Right lobe of liver (tissue), 6 donors: ENCODE data around the gene NUDT9. TPM values are rescaled to one million over a fixed set of nuclear protein-coding genes. Genes with fewer than 3 reads are reported as not detected.
A peak's percentile ranks its signal among the peaks of the same experiment; 100 is the strongest.
"Not testable (repeated sequence)": the region's sequence is repeated elsewhere in the genome, so short reads cannot be mapped to it uniquely, and the experiment has no call there.

Experiments used
- ATAC-seq, 4 donors: fragments of 200-7000 bp; cut with Tn5 transposase; one replicate each; pipeline ENCODE4 v1.9.1; 2020; ENCODE audit warnings: mild to moderate bottlenecking in 4 of 4, moderate library complexity in 4 of 4
- DNase-seq, 3 donors: peaks; one replicate each; pipeline ENCODE4 v3.0.0-alpha.2; 2020
- H3K27ac ChIP-seq, 3 donors: fragments of 200-600 bp; one replicate each; pipeline ENCODE4 v1.8.0; 2022
- H3K27me3 ChIP-seq, 2 donors: fragments of 200-600 bp; one replicate each; pipeline ENCODE4 v1.8.0; 2022
- H3K36me3 ChIP-seq, 4 donors: fragments of 200-600 bp; sonication (generic) in 1 of 4; one replicate each; pipeline versions ENCODE4 v1.5.1 to v1.8.0; 2017 to 2022; ENCODE audit warnings: control low read depth in 1 of 4
- H3K4me1 ChIP-seq, 4 donors: fragments of 200-600 bp; sonication (generic) in 1 of 4; one replicate each; pipeline versions ENCODE4 v1.5.1 to v1.8.0; 2017 to 2022; ENCODE audit warnings: control low read depth in 1 of 4
- H3K4me3 ChIP-seq, 3 donors: fragments of 200-600 bp; one replicate each; pipeline ENCODE4 v1.8.0; 2022
- H3K9me3 ChIP-seq, 4 donors: fragments of 200-600 bp; sonication (generic) in 1 of 4; one replicate each; pipeline versions ENCODE4 v1.5.1 to v1.8.0; 2017 to 2022; ENCODE audit warnings: control low read depth in 1 of 4
- POLR2A ChIP-seq: fragments of 450-650 bp; IDR thresholded peaks from one replicate; pipeline ENCODE4 v1.6.1; 2017; ENCODE audit warnings: antibody characterized with exemption, mild to moderate bottlenecking
- WGBS: methylation state at CpG from one replicate; pipeline ENCODE4 v1.1.6; 2018; ENCODE audit warnings: low coverage, low lambda C conversion rate; ENCODE audit not compliant: insufficient coverage; ENCODE audit errors: missing lambda C conversion rate; 5-methylcytosine and 5-hydroxymethylcytosine counted together
- intact Hi-C, 2 donors: fragments of 100-400 bp; cut with DNase I; formaldehyde crosslinking; loops; one replicate each; pipeline versions ENCODE4 v1.11.2 to v1.14.1; 2022
- total RNA-seq, 6 experiments: library from RNA; depleted of rRNA in 2 of 6; stranded (reverse); fragments of >200 nt in 2 of 6; fragmentation: NEBNext Ultra II Directional in 3 of 6; extraction: Animal tissue kit (Norgen Biotek cat#: 25700) in 3 of 6; gene quantifications; one replicate each; pipeline versions ENCODE4 v1.1.0 to v1.2.4, GENCODE V29; 2016 to 2023
- TF ChIP-seq, protein P1 (sequence below), 4 donors: fragments of 200-600 bp in 3 of 4; fragments of 450-650 bp in 1 of 4; IDR thresholded peaks; one replicate each; pipeline versions ENCODE4 v1.5.1 to v1.8.0; 2016 to 2022; ENCODE audit warnings: antibody characterized with exemption in 4 of 4, mild to moderate bottlenecking in 2 of 4
- donor health status: DM: no; HTN: yes; CAD: no.
- donor health status: DM: no; HTN: no; CAD: no.
- donor health status: DM: no; HTN: no; CAD: no.
- donor health status: DM: no; HTN: yes; CAD: no.
- donor health status: DM: no; HTN: yes; CAD: no.

NUDT9 gene
- total RNA-seq, 6 experiments from 2014 or later = 13.3 to 53.5 (median 21.2) TPM

DNA sequence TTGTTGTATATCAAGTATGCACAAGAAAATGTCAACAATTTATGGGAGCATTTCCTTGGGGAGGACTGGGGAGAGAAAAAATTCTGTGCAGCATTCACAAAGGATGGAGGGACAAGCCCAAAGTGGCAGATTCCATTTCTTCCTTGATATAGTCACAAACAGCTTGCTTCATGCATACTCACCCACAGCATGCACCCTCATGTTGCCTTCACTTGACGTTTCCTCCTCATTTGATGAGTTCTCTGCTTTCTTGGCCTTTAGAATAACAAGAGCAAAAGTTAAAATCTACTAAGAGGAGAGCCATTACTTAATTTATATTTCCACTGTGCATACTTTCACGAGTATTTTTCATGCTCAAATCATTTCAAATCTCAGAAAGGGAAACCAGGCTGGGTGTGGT, 69.1 kb downstream of the NUDT9 start:
- no peak for TF ChIP-seq POLR2A
- TF ChIP-seq, protein P1, sequence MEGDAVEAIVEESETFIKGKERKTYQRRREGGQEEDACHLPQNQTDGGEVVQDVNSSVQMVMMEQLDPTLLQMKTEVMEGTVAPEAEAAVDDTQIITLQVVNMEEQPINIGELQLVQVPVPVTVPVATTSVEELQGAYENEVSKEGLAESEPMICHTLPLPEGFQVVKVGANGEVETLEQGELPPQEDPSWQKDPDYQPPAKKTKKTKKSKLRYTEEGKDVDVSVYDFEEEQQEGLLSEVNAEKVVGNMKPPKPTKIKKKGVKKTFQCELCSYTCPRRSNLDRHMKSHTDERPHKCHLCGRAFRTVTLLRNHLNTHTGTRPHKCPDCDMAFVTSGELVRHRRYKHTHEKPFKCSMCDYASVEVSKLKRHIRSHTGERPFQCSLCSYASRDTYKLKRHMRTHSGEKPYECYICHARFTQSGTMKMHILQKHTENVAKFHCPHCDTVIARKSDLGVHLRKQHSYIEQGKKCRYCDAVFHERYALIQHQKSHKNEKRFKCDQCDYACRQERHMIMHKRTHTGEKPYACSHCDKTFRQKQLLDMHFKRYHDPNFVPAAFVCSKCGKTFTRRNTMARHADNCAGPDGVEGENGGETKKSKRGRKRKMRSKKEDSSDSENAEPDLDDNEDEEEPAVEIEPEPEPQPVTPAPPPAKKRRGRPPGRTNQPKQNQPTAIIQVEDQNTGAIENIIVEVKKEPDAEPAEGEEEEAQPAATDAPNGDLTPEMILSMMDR (IDR thresholded peaks at IDR 0.05) = no peak
- H3K36me3 ChIP-seq = no peaks in the 10 kb centered on the region
- H3K27me3 ChIP-seq = no peaks in the 10 kb centered on the region
- no peak for DNase-seq
- peak in 2 of 4 donors; percentile 9 to 25 for ATAC-seq
- peaks cover 0 to 33% (median 8%) of the 10 kb centered on the region in 4 donors for H3K4me1 ChIP-seq
- WGBS = 68% methylated on average over 2 of the region's 2 CpGs
- no peaks in the 10 kb centered on the region for H3K9me3 ChIP-seq
- intact Hi-C loops = no loop called here
- peak overlapping the region in 1 of 3 donors; percentile 69 for H3K27ac ChIP-seq
- H3K4me3 ChIP-seq = no peak overlapping the region

DNA sequence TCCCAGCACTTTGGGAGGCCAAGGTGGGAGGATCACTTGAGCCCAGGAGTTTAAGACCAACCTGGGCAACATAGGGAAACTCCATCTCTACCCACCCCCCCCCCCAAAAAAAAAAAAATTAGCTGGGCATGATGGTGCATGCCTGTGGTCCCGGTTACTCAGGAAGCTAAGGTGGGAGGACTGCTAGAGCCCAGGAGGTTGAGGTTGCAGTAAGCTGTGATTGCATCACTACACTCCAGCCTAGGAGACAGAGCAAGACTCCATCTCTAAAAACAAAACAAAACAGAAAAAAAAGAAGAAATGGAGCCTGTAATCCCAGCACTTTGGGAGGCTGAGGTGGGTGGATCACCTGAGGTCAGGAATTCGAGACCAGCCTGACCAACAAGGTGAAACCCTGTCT, 69.5 kb downstream of the NUDT9 start:
- H3K36me3 ChIP-seq, H3K9me3 ChIP-seq, intact Hi-C loops, DNase-seq, H3K27me3 ChIP-seq, ATAC-seq, H3K4me3 ChIP-seq: not testable (repeated sequence)
- H3K4me1 ChIP-seq = peaks cover 0 to 33% (median 8%) of the 10 kb centered on the region in 4 donors
- 58% methylated on average over 2 of the region's 2 CpGs for WGBS
- H3K27ac ChIP-seq = peak overlapping the region in 2 of 3 donors; percentile 22 to 69

DNA sequence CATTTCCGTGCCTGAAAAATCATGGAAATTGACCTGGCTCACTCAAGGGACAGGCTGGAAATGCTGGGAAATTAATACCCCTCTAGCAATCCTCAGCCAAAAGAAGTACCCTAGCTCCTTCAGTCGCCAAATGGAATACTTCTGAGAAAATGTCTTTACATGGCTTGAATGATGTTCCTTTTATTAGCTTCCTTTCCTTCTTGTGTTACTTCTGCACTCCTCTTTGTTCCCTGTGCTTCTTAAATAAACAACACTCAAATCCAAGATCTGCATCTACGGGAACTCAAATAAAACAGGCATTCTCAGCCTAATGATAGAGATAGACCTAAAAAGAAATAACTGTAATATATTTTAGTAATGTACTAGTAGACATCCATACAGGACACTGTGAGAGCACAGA, 70.7 kb downstream of the NUDT9 start:
- peak overlapping the region in 1 of 3 donors; percentile 69 for H3K27ac ChIP-seq

DNA sequence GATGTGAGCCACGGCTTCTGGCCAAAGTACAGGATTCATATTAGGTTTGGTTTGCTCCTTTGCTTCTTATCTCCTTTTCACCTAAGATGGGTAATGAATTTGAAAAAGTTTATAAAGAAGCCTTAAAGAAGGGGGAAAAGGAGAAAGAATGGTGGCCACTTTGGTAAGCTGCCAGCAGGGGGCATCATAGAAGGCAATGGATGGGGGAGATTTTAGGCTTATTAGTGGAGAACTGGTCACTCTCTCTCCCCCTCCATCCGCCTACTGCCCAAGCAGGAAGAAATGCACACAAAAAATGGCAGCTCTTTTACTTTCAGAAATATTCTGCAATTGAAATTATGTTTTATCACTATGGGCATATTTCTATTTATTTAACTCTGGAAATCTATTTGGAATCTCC, 74.8 kb downstream of the NUDT9 start:
- ATAC-seq (no peak), DNase-seq (no peak)
- no peak for TF ChIP-seq POLR2A
- TF ChIP-seq, protein P1 (IDR thresholded peaks at IDR 0.05) = peak in 3 of 4 donors; percentile 11 to 27 (median 20)
- H3K36me3 ChIP-seq = no peaks in the 10 kb centered on the region
- H3K4me3 ChIP-seq = no peak overlapping the region
- H3K9me3 ChIP-seq = no peaks in the 10 kb centered on the region
- H3K27me3 ChIP-seq = no peaks in the 10 kb centered on the region
- 92% methylated on average over 2 of the region's 2 CpGs for WGBS
- intact Hi-C loops = no loop called here
- peaks cover 0 to 10% (median 2%) of the 10 kb centered on the region in 4 donors for H3K4me1 ChIP-seq
- H3K27ac ChIP-seq = no peak overlapping the region

More for the DNA sequence above, 70.7 kb downstream of the NUDT9 start:
- Histone ChIP-seq H3K4me3 (no peak overlapping the region), H3K9me3 (no peaks in the 10 kb centered on the region), H3K4me1 (peaks cover 0 to 33% (median 8%) of the 10 kb centered on the region in 4 donors), H3K36me3 (no peaks in the 10 kb centered on the region), H3K27me3 (no peaks in the 10 kb centered on the region)
- ATAC-seq = no peak
- intact Hi-C loops = no loop called here
- 67% methylated on average over 3 of the region's 3 CpGs for WGBS
- no peak for DNase-seq
- no peak for TF ChIP-seq POLR2A
- TF ChIP-seq, protein P1 (IDR thresholded peaks at IDR 0.05) = no peak

DNA sequence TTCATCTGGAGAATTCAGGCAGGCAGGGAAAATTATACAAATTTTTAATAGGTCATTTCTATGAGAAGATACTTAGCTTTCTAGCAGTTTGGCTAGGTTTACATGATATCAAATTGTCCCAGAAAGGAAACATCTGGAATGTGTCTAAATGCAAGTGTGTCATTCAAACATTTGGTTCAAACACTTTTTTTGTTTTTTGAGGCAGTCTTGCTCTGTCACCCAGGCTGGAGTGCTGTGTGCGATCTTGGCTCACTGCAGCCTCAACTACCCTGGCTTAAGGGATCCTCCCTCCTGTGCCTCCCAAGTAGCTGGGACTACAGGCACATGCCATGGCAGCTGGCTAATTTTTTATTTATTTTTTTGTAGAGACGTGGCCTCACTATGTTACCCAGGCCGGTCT, 75.2 kb downstream of the NUDT9 start:
- no peaks in the 10 kb centered on the region for H3K9me3 ChIP-seq
- no peak for TF ChIP-seq POLR2A
- 96% methylated on average over 3 of the region's 3 CpGs for WGBS
- no peak overlapping the region for H3K27ac ChIP-seq
- H3K4me3 ChIP-seq = no peak overlapping the region
- DNase-seq (no peak), ATAC-seq (no peak)
- no peaks in the 10 kb centered on the region for H3K36me3 ChIP-seq
- H3K27me3 ChIP-seq = no peaks in the 10 kb centered on the region
- peaks cover 0 to 9% (median under 1%) of the 10 kb centered on the region in 4 donors for H3K4me1 ChIP-seq
- intact Hi-C loops = no loop called here

DNA sequence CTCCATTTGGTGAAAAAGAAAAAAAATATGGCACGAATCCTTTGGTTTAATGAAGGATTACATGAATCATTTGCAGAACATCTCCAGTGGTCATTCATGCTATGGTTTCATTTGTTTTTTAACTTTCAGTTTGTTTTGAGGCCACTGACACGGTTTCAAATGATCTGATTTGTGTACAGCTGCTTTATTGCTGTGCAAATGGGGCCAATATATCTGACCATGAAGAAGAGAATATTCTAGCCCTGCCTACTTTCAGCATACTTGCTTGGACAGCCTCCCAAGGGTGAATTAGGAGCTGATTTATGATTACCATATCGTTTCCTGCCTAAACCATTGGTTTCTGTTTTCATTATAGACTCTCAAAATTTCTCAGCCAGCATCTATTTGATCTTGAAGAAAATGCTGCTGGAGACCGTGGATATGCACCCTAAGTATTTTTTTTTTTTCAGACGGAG, 76.1 kb downstream of the NUDT9 start:
- no peak for ATAC-seq
- H3K27ac ChIP-seq = no peak overlapping the region
- intact Hi-C loops = no loop called here

More for the DNA sequence above, 76.1 kb downstream of the NUDT9 start:
- DNase-seq = no peak
- peaks cover 0 to 8% (median 2%) of the 10 kb centered on the region in 4 donors for H3K4me1 ChIP-seq
- 43% methylated on average over 5 of the region's 5 CpGs for WGBS
- H3K36me3 ChIP-seq = no peaks in the 10 kb centered on the region
- H3K27me3 ChIP-seq = no peaks in the 10 kb centered on the region
- H3K4me3 ChIP-seq = no peak overlapping the region
- TF ChIP-seq POLR2A = no peak
- TF ChIP-seq, protein P1 (IDR thresholded peaks at IDR 0.05) = no peak
- H3K9me3 ChIP-seq = no peaks in the 10 kb centered on the region
